Adipocyte (in vitro differentiated cells): ENCODE results near the gene GMDS.

Source experiments
- DNase-seq: peaks from one replicate; pipeline ENCODE4 v3.0.0-alpha.2; 2015; ENCODE audit warnings: low read depth
- H3K27me3 ChIP-seq: replicated peaks from 2 replicates; pipeline ENCODE4 v1.7.0; 2013; ENCODE audit warnings: mild to moderate bottlenecking, low read length, moderate library complexity; ENCODE audit not compliant: control insufficient read depth, insufficient read depth
- H3K36me3 ChIP-seq: 2 replicates; pipeline ENCODE4 v1.7.0; 2013; ENCODE audit warnings: low read length, mild to moderate bottlenecking, moderate library complexity; ENCODE audit not compliant: control insufficient read depth, insufficient read depth, severe bottlenecking
- H3K4me1 ChIP-seq: 2 replicates; pipeline ENCODE4 v1.7.0; 2013; ENCODE audit warnings: mild to moderate bottlenecking, low read length, moderate library complexity; ENCODE audit not compliant: control insufficient read depth, insufficient read depth
- H3K4me3 ChIP-seq: 2 replicates; pipeline ENCODE4 v1.7.0; 2013; ENCODE audit warnings: mild to moderate bottlenecking, low read length, moderate library complexity
- H3K9ac ChIP-seq: 2 replicates; pipeline ENCODE4 v1.7.0; 2013; ENCODE audit warnings: mild to moderate bottlenecking, low read length, moderate library complexity
- H3K9me3 ChIP-seq: 2 replicates; pipeline ENCODE4 v1.7.0; 2013; ENCODE audit warnings: mild to moderate bottlenecking, low read length, moderate library complexity; ENCODE audit not compliant: control insufficient read depth

Gene GMDS

DNA sequence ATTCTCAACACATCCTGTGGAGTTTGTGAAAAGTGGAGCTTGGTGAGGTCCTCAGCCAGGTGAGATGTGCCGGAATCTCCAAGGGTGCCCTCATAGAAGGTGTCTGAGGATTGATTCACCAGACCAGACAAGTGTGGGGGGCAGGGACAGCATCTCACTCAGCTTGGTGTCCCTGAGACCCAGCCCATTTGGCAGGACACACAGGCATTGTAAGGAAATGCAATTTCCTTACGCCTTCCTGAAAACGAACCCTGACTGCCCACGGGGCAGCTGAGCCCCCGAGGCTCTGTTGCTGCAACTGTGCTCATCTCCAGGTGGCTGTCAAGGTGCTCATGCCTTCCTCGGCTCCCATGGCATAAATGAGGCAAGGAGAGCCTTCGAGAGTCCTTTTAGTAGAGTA lies 602.3 kb downstream of the GMDS start:
- Histone ChIP-seq H3K9me3 (peaks cover 3% of the 10 kb centered on the region), H3K4me3 (no peak overlapping the region), H3K27me3 (peaks cover 3% of the 10 kb centered on the region), H3K4me1 (peaks cover 6% of the 10 kb centered on the region), H3K36me3 (no peaks in the 10 kb centered on the region), H3K9ac (no peak overlapping the region)
- no peak for DNase-seq

GRCh38 chr6:1641343-1641885 lies 604.0 kb downstream of the GMDS start:
- no peak overlapping the region for H3K4me3 ChIP-seq
- no peak for DNase-seq
- H3K9ac ChIP-seq: no peak overlapping the region
- H3K27me3 ChIP-seq: peaks cover 3% of the 10 kb centered on the region
- peaks cover 6% of the 10 kb centered on the region for H3K4me1 ChIP-seq
- no peaks in the 10 kb centered on the region for H3K9me3 ChIP-seq
- no peaks in the 10 kb centered on the region for H3K36me3 ChIP-seq

DNA sequence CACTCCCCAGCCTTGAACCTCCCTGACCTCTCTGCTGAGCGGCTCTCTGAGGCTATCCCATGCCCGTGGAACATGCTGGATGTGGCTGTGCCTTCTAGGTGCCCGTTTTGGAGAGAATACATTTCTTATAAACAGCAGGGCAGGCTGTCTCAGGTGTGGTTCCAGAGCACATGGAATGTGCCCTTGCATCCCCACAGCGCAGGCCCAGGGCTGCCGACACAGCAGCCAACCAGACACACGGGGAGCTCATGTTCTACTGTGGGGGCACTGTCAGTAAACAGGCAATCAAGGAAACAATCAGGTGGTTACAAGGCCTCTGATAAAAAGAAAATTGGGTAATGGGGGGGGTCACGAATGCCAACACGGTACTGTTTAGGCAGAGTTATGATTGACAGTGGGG lies 604.9 kb downstream of the GMDS start:
- DNase-seq: no peak
- H3K9me3 ChIP-seq: no peaks in the 10 kb centered on the region
- peaks cover 3% of the 10 kb centered on the region for H3K27me3 ChIP-seq
- no peak overlapping the region for H3K9ac ChIP-seq
- H3K36me3 ChIP-seq: no peaks in the 10 kb centered on the region
- no peaks in the 10 kb centered on the region for H3K4me1 ChIP-seq
- H3K4me3 ChIP-seq: no peak overlapping the region

DNA sequence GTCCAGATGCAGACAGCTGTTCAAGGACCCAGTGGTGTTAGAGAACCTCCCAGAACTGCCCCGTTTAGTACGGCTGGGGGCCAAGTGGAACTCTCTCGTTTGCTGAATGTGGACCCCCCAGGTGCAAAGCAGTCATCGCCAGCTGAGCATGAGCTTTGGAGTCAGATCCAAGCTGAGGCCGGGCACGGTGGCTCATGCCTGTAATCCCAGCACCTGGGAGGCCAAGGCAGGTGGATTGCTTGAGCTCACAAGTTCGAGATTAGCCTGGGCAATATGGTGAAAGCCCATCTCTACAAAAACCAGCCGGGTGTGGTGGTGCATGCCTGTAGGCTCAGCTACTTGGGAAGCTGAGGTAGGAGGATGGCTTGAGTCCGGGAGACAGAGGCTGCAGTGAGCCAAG lies 606.0 kb downstream of the GMDS start:
- no peaks in the 10 kb centered on the region for H3K4me1 ChIP-seq

GRCh38 chr6:1636971-1637871 lies 608.2 kb downstream of the GMDS start:
- DNase-seq: no peak
- H3K9me3 ChIP-seq: no peaks in the 10 kb centered on the region
- H3K9ac ChIP-seq: no peak overlapping the region
- no peaks in the 10 kb centered on the region for H3K4me1 ChIP-seq
- no peak overlapping the region for H3K4me3 ChIP-seq
- H3K36me3 ChIP-seq: no peaks in the 10 kb centered on the region
- peaks cover 4% of the 10 kb centered on the region for H3K27me3 ChIP-seq

More for the DNA sequence above, 606.0 kb downstream of the GMDS start:
- Histone ChIP-seq H3K4me3 (no peak overlapping the region), H3K9ac (no peak overlapping the region), H3K36me3 (no peaks in the 10 kb centered on the region), H3K9me3 (no peaks in the 10 kb centered on the region), H3K27me3 (peaks cover 3% of the 10 kb centered on the region)
- no peak for DNase-seq

DNA sequence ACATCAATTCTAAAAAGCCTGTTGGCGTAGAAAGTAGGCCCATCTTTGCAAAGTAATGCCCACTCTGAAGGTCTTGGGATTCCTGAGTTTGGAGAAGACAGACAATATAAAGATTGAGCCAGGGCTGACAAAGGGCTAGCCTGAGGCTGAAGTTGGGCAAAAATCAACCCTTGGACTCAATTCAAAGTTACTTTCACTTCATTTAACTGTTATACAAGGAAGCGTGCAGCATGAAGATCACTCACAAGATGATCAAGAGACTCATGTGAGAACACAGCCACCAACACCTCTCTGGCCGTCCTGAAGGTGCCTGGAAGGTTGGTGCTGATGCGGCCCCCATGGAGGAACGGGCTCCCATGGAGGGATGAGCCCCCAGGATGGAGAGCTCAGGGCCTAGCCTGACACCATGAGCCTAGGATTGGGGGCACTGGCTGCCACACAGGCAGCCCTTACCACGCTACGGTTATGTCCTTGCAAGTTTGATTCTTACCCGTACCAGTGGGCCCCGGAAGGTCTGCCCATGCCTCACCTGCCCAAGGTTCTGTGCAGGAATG lies 609.1 kb downstream of the GMDS start:
- Histone ChIP-seq H3K4me1 (no peaks in the 10 kb centered on the region), H3K9ac (no peak overlapping the region), H3K4me3 (no peak overlapping the region), H3K27me3 (peaks cover 4% of the 10 kb centered on the region), H3K9me3 (no peaks in the 10 kb centered on the region), H3K36me3 (no peaks in the 10 kb centered on the region)
- no peak for DNase-seq

GRCh38 chr6:1635305-1636010 lies 609.9 kb downstream of the GMDS start:
- DNase-seq: no peak
- H3K4me3 ChIP-seq: no peak overlapping the region
- no peak overlapping the region for H3K9ac ChIP-seq
- no peaks in the 10 kb centered on the region for H3K36me3 ChIP-seq
- H3K27me3 ChIP-seq: peaks cover 4% of the 10 kb centered on the region
- H3K4me1 ChIP-seq: no peaks in the 10 kb centered on the region
- H3K9me3 ChIP-seq: no peaks in the 10 kb centered on the region

- H3K4me1 ChIP-seq: no peaks in the 10 kb centered on the region
- DNase-seq: no peak
- no peak overlapping the region for H3K9ac ChIP-seq
- no peaks in the 10 kb centered on the region for H3K9me3 ChIP-seq
- H3K36me3 ChIP-seq: no peaks in the 10 kb centered on the region
- H3K27me3 ChIP-seq: peaks cover 4% of the 10 kb centered on the region
- no peak overlapping the region for H3K4me3 ChIP-seq
Measured at GRCh38 chr6:1634081-1634480, 611.3 kb downstream of the GMDS start.

DNA sequence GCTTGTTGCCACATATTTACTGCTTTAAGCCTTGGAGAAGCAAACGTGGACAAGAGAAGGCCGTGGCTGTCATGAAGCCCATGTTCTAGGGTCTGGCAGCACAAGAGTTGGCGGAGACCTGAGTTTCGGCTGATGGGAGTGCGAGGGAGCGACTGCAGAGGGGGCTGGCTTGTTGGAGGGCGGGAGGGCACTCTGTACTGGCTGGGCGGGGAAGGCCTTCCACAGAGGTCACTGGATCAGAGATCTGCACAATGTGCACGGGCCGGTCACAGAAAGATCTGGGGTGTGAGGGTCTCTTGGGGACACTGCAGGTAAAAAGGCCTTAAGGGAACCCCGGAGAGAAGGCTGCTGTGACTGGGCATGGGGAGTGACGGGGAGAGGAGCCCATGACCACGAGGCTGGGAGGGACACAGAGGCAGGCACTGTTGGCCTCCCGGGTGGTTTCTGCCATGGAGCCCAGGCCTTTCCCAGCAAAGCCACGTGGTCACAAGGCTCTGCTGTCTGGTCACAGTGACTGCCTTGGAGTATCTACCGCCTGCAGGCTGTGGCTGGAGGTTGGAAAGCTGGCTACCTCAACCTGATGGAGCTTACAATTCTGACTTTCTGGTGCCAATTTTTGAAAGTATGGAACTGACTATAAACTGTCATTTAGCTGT lies 611.9 kb downstream of the GMDS start:
- DNase-seq: no peak
- Histone ChIP-seq H3K36me3 (no peaks in the 10 kb centered on the region), H3K4me1 (no peaks in the 10 kb centered on the region), H3K9me3 (no peaks in the 10 kb centered on the region), H3K9ac (no peak overlapping the region), H3K4me3 (no peak overlapping the region), H3K27me3 (peaks cover 8% of the 10 kb centered on the region)

DNA sequence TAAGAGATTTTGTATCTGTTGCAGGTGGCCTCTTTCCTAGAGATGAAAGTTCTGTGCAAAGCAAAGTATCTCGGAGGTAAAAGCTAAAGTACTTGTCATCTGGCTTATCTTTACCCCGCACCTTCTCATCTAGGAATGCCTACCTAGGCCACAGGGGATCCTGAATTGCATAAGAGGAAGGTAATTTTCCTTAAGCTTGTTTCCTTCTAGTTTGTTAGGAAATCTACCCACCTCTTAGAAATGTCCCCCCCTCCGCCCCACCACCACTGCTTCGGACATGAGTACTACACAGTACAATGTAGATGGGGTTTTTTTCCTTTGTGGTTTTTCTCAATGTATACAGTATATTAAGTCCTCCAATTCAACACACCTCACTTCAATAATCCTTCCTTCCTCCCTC lies 614.2 kb downstream of the GMDS start:
- Histone ChIP-seq H3K4me1 (no peaks in the 10 kb centered on the region), H3K9ac (no peak overlapping the region), H3K9me3 (no peaks in the 10 kb centered on the region), H3K4me3 (no peak overlapping the region), H3K27me3 (peaks cover 31% of the 10 kb centered on the region), H3K36me3 (no peaks in the 10 kb centered on the region)
- DNase-seq: no peak

DNA sequence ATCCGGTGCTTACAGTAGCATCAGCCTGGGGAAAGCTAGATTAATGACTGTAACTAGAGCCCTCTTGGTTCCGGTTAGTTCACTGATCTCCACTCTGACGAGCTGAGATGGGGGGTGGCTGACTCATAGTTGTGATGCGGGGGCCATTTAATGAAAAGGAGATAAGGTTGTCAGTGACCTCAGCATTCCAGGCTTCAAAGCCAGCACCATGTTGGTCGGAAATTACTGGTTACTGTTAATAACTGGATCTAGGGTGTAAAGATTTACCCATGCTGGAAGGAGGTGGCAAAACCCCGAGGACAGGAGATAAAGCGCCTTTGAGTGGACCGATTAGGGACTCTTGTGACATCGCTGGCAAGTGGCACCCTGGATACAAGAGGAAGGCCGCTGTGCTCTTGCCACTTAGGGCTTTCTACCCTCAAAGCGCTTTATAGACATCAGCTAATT lies 614.6 kb downstream of the GMDS start:
- DNase-seq: no peak
- H3K9ac ChIP-seq: no peak overlapping the region
- H3K27me3 ChIP-seq: peaks cover 35% of the 10 kb centered on the region
- H3K9me3 ChIP-seq: no peaks in the 10 kb centered on the region
- H3K4me3 ChIP-seq: no peak overlapping the region
- H3K36me3 ChIP-seq: no peaks in the 10 kb centered on the region
- no peaks in the 10 kb centered on the region for H3K4me1 ChIP-seq
